ENCODE results near the gene CNIH2. TPM values are rescaled to one million over a fixed set of nuclear protein-coding genes. Genes with fewer than 3 reads are reported as not detected.
"Not testable (repeated sequence)": the region's sequence is repeated elsewhere in the genome, so short reads cannot be mapped to it uniquely, and the experiment has no call there.

Gene CNIH2
- polyA plus RNA-seq, 3 donors = 0.16 to 1.3 TPM; not detected in 1

DNA sequence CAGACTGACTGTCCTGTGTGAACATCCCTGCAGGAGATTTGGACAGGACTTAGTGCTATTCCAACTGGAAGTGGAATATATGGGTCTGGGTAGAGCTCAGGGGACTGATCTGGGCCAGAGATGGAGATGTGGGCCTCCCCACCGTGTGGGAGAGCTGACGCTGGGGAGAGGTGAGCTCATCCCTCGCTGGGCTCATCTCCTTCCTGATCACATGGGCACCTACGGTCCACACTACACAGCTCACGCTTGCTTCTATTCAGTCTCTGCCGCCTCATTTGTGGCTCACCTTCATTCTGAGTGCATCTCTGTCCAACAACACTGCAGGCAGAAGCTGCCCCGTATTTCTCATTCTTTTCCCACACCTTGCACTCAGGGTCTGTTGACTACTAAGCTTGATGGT is 26.2 kb upstream of the CNIH2 start:
- H3K27ac ChIP-seq (ENCODE audit: low read depth, low read length) = no peak overlapping the region
- 65 to 88% (median 66%) methylated on average over 7 of the region's 7 CpGs for WGBS, 3 donors

DNA sequence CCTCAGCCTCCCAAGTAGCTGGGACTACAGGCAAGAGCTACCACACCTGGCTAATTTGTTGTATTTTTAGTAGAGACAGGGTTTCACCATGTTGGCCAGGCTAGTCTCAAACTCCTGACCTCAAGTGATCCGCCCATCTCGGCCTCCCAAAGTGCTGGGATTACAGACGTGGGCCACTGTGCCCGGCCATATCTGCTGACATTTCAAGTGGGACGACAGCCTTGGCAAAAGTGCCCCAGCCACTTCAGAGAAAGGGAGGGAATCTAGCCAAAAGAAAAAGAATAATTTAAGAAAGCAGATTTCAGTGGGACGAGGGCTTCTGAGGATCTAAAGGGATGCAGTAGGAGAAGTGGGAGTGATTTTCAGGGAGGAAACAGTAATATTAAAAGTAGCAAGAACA is 24.9 kb upstream of the CNIH2 start:
- WGBS, 3 donors = 59 to 78% (median 64%) methylated on average over 6 of the region's 6 CpGs
- not testable (repeated sequence) for H3K27ac ChIP-seq (ENCODE audit: low read depth, low read length)

DNA sequence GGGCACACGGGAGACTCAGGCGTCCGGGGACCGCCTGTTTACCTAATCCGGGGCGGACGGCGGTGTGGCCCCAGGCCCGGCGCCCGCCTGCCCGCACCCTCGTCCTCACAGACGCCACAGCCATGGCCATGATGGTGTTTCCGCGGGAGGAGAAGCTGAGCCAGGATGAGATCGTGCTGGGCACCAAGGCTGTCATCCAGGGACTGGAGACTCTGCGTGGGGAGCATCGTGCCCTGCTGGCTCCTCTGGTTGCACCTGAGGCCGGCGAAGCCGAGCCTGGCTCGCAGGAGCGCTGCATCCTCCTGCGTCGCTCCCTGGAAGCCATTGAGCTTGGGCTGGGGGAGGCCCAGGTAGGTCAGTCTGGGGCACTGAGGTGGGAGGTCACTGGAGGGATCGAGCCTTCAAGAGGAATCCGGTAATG is 19.5 kb upstream of the CNIH2 start:
- no peak overlapping the region for H3K27ac ChIP-seq (ENCODE audit: low read depth, low read length)
- WGBS, 3 donors = 5 to 8% (median 6%) methylated on average over 18 to 28 of the region's 28 CpGs

GRCh38 chr11:66259225-66259624 is 18.8 kb upstream of the CNIH2 start:
- H3K27ac ChIP-seq (ENCODE audit: low read depth, low read length) = no peak overlapping the region
- WGBS, 3 donors = 97 to 98% (median 97%) methylated on average over 2 of the region's 2 CpGs

GRCh38 chr11:66259956-66260355 is 18.0 kb upstream of the CNIH2 start:
- 81 to 91% (median 89%) methylated on average over 4 of the region's 4 CpGs for WGBS, 3 donors
- H3K27ac ChIP-seq (ENCODE audit: low read depth, low read length) = no peak overlapping the region

GRCh38 chr11:66261578-66261977 is 16.4 kb upstream of the CNIH2 start:
- no peak overlapping the region for H3K27ac ChIP-seq (ENCODE audit: low read depth, low read length)
- WGBS, 3 donors = 94% methylated on average over 16 of the region's 16 CpGs

- no peak overlapping the region for H3K27ac ChIP-seq (ENCODE audit: low read depth, low read length)
- 94 to 96% (median 95%) methylated on average over 5 of the region's 5 CpGs for WGBS, 3 donors
Observed at GRCh38 chr11:66262191-66262590, 15.8 kb upstream of the CNIH2 start.

DNA sequence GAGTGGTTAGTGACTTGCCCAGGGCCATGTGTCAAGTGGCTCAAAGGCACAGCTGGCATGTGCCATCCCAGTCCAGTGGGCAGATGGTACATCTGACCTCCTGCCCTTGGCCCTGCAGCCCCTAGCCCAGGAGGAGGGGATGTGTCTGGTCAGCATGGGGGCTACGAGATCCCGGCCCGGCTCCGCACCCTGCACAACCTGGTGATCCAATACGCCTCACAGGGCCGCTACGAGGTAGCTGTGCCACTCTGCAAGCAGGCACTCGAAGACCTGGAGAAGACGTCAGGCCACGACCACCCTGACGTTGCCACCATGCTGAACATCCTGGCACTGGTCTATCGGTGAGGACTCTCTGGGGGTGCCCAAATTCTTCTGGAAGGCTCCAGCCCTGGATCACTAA is 15.3 kb upstream of the CNIH2 start:
- H3K27ac ChIP-seq (ENCODE audit: low read depth, low read length) = no peak overlapping the region
- WGBS, 3 donors = 94 to 97% (median 95%) methylated on average over 12 of the region's 12 CpGs

- WGBS, 3 donors = 92 to 100% (median 95%) methylated on average over 2 to 4 of the region's 4 CpGs
- H3K27ac ChIP-seq (ENCODE audit: low read depth, low read length) = no peak overlapping the region
Observed at GRCh38 chr11:66263231-66263630, 14.7 kb upstream of the CNIH2 start.

GRCh38 chr11:66263785-66264184 is 14.2 kb upstream of the CNIH2 start:
- 92 to 96% (median 95%) methylated on average over 10 of the region's 10 CpGs for WGBS, 3 donors
- no peak overlapping the region for H3K27ac ChIP-seq (ENCODE audit: low read depth, low read length)

DNA sequence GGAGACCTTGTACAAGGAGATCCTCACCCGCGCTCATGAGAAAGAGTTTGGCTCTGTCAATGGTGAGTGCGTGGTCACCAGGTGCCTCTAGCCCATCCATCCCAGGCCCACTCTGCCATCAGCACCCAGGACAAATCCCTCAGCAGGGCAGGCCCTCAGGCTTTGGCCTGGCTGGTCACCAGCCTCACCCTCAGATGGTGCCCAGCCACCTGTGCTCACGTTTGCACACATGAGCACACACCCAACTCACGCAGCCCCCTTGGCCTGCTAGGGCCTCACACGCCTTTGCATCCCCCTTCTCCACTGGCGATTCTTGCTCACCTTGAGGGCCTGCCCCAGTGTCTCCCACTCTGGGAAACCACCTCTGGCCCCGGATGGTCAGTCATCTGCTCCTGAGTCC is 13.6 kb upstream of the CNIH2 start:
- no peak overlapping the region for H3K27ac ChIP-seq (ENCODE audit: low read depth, low read length)
- 88 to 94% (median 93%) methylated on average over 8 of the region's 8 CpGs for WGBS, 3 donors

DNA sequence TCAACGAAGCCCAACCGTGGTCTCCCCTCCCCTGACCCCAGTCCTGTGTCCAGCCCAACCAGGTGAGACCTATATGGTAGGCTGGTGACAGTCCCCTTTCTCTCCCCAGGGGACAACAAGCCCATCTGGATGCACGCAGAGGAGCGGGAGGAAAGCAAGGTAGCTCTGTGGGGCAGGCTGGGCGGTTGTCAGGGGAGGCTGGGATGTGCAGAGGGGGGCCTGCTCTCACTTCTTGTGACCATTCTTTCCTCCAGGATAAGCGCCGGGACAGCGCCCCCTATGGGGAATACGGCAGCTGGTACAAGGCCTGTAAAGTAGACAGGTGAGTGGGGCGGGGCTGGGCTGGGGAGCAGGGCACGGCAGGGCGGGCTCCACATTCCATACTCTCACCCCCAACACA is 13.1 kb upstream of the CNIH2 start:
- no peak overlapping the region for H3K27ac ChIP-seq (ENCODE audit: low read depth, low read length)
- WGBS, 3 donors = 73 to 80% (median 78%) methylated on average over 12 of the region's 12 CpGs

DNA sequence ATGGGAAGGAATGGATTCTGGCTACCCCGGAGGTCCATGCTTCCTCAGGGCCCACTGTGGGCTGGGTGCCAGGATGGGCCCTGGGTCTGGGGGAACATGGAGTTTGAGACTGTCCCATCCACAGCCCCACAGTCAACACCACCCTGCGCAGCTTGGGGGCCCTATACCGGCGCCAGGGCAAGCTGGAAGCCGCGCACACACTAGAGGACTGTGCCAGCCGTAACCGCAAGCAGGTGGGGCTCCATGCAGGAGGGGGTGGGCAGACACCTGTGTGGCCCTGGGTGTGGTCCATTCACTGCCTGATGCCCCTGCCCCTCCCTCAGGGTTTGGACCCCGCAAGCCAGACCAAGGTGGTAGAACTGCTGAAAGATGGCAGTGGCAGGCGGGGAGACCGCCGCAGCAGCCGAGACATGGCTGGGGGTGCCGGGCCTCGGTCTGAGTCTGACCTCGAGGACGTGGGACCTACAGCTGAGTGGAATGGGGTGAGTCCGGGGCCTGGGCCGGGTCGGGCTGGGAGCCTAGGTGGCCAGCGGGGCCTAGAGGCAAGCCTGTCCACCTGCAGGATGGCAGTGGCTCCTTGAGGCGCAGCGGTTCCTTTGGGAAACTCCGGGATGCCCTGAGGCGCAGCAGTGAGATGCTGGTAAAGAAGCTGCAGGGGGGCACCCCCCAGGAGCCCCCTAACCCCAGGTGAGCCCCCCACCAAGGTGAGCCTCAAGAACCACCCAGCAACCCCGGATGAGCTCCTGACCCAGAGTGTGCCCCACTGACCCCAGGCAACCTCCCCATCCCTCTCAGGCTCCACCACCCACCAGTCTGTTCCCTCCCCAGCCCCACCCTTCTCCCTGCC is 12.2 kb upstream of the CNIH2 start:
- no peak overlapping the region for H3K27ac ChIP-seq (ENCODE audit: low read depth, low read length)
- 92 to 93% (median 93%) methylated on average over 19 to 26 of the region's 26 CpGs for WGBS, 3 donors

GRCh38 chr11:66266378-66267038 is 11.5 kb upstream of the CNIH2 start:
- 83 to 88% (median 86%) methylated on average over 20 of the region's 20 CpGs for WGBS, 3 donors
- no peak overlapping the region for H3K27ac ChIP-seq (ENCODE audit: low read depth, low read length)

DNA sequence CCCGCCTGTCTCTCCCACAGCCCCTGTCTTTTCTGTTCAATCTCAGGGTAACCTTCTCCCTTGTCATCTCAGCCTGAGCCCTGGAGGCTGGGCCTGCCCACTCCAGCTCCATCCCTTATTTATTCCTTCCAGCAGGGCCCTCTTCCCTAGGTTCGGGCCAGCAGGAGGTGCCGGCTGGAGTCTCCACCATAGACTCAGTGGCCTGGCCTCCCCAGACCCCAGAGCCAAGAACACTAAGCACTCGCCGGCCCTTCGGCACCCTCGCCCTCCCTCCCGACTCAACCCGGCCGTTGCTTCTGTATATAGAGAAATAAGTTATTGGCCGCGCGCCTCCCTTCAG is 11.0 kb upstream of the CNIH2 start:
- 17 to 23% (median 21%) methylated on average over 13 of the region's 13 CpGs for WGBS, 3 donors
- H3K27ac ChIP-seq (ENCODE audit: low read depth, low read length) = no peak overlapping the region

GRCh38 chr11:66267379-66268243 is 10.4 kb upstream of the CNIH2 start:
- WGBS, 3 donors = 0 to 1% (median 1%) methylated on average over 57 to 61 of the region's 61 CpGs
- H3K27ac ChIP-seq (ENCODE audit: low read depth, low read length) = peak overlapping the region; percentile 76

DNA sequence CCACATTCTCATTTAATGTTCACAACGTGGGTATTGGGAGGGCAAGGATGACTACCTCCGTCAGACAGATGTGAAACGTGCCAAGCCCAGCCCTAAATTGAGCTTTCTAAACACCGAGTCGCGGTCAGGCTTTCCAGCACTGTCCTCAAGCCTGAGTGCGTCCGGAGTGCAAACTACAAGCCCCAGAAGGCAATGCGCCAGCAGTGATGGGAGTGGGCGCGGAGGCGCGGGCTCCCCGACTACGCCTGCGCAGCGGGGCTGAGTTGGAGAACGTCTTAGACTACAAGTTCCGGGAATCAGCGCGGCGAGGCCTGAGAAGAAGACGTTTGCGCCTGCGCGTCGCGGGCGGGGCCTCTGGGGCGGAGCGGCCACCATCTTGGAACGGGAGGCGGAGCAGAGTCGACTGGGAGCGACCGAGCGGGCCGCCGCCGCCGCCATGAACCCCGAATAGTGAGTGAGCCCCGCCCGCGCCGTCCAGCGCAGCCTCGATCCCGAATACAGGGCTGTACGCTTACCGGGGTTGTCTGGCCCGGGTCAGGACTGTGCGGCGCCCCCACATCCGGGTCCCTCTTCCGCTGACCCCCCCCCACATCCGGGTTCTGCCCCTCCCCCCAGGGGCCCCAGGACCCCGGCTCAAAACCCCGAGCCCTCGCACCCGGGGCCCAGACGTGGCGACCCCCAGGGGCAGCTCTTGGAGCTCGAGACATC is 9.6 kb upstream of the CNIH2 start, which contains the start of gene RAB1B:
Gene RAB1B (plus strand): TSS at position 396 of the 708 bp plus-strand sequence. CDS start 41 bp downstream, at position 437.
- H3K27ac ChIP-seq (ENCODE audit: low read depth, low read length) = peak within 1 kb of the TSS; percentile 76
- WGBS, 3 donors = 0 to 1% (median 0%) methylated on average over 53 to 64 of the region's 64 CpGs
